Transverse colon (tissue), 4 donors: Measurements from ENCODE around the gene IL17REL. TPM values are rescaled to one million over a fixed set of nuclear protein-coding genes. Genes with fewer than 3 reads are reported as not detected.
A peak's percentile ranks its signal among the peaks of the same experiment; 100 is the strongest.

Experiments
- DNase-seq: peaks from one replicate; pipeline ENCODE4 v3.0.0-alpha.2; 2019
- H3K27ac ChIP-seq, 4 donors: fragments of 200-600 bp; sonication (generic); 2 replicates each; pipeline ENCODE4 v1.5.1; 2016 to 2018; ENCODE audit warnings: inconsistent platforms in 4 of 4
- H3K27me3 ChIP-seq: fragments of 200-600 bp; sonication (generic); 2 replicates; pipeline ENCODE4 v1.5.1; 2017; ENCODE audit warnings: inconsistent platforms
- H3K36me3 ChIP-seq, 4 donors: fragments of 200-600 bp; sonication (generic); 2 replicates each; pipeline ENCODE4 v1.5.1; 2017 to 2019; ENCODE audit warnings: inconsistent platforms in 4 of 4
- H3K4me1 ChIP-seq, 4 donors: fragments of 200-600 bp; sonication (generic); 2 replicates each; pipeline ENCODE4 v1.5.1; 2017 to 2020; ENCODE audit warnings: inconsistent platforms in 4 of 4
- H3K4me3 ChIP-seq, 4 donors: fragments of 200-600 bp; sonication (generic); 1 replicate in 1 of 4; 2 replicates in 3 of 4; pipeline versions ENCODE4 v1.5.1 to v1.6.1; 2017 to 2019; ENCODE audit warnings: inconsistent platforms in 4 of 4
- H3K9me3 ChIP-seq, 2 donors: fragments of 200-600 bp; sonication (generic); 2 replicates each; pipeline ENCODE4 v1.5.1; 2017 to 2019; ENCODE audit warnings: inconsistent platforms in 2 of 2
- EP300 ChIP-seq: sonication (generic); formaldehyde crosslinking; IDR thresholded peaks from one replicate; pipeline ENCODE4 v1.6.1; 2017; ENCODE audit warnings: antibody characterized with exemption, low read depth
- POLR2A ChIP-seq: fragments of 450-650 bp; IDR thresholded peaks from one replicate; pipeline ENCODE4 v1.6.1; 2016; ENCODE audit warnings: antibody characterized with exemption, mild to moderate bottlenecking, moderate library complexity
- POLR2AphosphoS5 ChIP-seq, 3 donors: sonication (generic); formaldehyde crosslinking; IDR thresholded peaks; one replicate each; pipeline ENCODE4 v1.6.1; 2016; ENCODE audit warnings: antibody characterized with exemption in 3 of 3
- WGBS, 2 donors: methylation state at CpG; one replicate each; pipeline ENCODE4 v1.1.5; 2018; ENCODE audit warnings: low coverage in 1 of 2; 5-methylcytosine and 5-hydroxymethylcytosine counted together
- in situ Hi-C, 4 donors: fragments of 200-750 bp; cut with MboI; loops; one replicate each; pipeline versions ENCODE4 v1.15.0 to v1.15.1; 2017; ENCODE audit warnings: low sequenced_read_pairs in 3 of 4, low pct_ligation_motif_present in 1 of 4, low pct_unique_long_range_greater_than_20kb in 1 of 4
- intact Hi-C: fragments of 100-400 bp; cut with DNase I; formaldehyde crosslinking; loops from one replicate; pipeline ENCODE4 v1.15.1; 2023; ENCODE audit warnings: low total_unique reads
- total RNA-seq, 4 donors: library from RNA; depleted of rRNA; stranded (reverse); fragments of >200 nt; gene quantifications; one replicate each; pipeline ENCODE4 v1.1.0, GENCODE V29; 2016
- TF ChIP-seq, protein P1 (sequence below), 5 experiments: fragments of 200-600 bp in 3 of 5; fragments of 450-650 bp in 2 of 5; sonication (generic) in 3 of 5; IDR thresholded peaks; 1 replicate in 2 of 5; 2 replicates in 3 of 5; pipeline ENCODE4 v1.5.1; 2016 to 2017; ENCODE audit warnings: antibody characterized with exemption in 5 of 5, inconsistent platforms in 3 of 5, mild to moderate bottlenecking in 2 of 5, moderate library complexity in 1 of 5

The IL17REL gene
- total RNA-seq, 4 donors from 2014 or later: 0.32 to 2.2 (median 1.3) TPM

DNA sequence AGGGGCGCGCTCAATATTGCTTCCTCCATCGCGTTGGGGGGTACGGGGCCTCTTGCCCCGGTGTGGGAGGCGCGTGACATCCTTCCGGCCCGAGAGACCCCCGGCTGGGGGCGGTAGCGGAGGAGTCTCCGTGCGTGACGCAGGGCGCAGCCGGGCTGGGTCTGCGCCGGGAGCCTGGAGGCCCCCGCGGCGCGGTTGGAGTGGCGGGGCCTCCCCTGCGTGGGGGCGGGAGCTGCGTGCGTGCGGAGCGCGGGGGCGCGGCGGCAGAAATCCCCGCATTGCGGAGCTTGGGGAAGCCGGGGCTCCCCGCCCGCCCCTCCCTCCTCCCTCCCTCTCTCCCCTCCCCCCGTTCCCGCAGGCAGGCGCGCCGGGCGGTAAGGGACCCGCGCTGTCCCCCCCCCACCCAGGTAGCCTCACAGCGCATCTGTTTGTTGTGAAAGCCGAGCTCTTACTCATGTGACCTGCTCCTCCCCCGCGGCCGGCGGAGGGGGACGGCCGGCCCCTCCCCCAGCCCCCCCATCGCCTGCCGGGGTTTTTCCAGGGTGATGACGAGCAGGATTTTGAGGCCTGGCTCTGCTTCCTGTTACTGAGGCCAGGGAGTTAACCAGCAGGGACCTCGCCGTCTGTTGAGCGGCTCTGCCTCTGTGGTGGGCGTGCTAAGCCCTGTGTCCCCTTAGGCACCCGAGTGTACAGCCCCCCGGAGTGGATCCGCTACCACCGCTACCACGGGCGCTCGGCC lies 50.4 kb downstream of the IL17REL start:
- Histone ChIP-seq H3K4me1 (peaks cover 29 to 57% (median 55%) of the 10 kb centered on the region in 4 donors), H3K27ac (peak overlapping the region; percentile 93 to 95 (median 94)), H3K9me3 (no peaks in the 10 kb centered on the region), H3K4me3 (peak overlapping the region; percentile 86 to 99 (median 94)), H3K27me3 (no peaks in the 10 kb centered on the region), H3K36me3 (peaks cover 0 to 13% (median 8%) of the 10 kb centered on the region in 4 donors)
- intact Hi-C loops: no loop called here
- in situ Hi-C loops: loop anchor here in 1 of 4 donors (25.0 kb wide), 1 partner anchor 100 kb away; the partner anchor contains the start of gene ZBED4
- 4% methylated on average over 17 of the region's 70 CpGs; no CpG with 5 or more reads in 1 of the 2 donors for WGBS, 2 donors
- TF ChIP-seq POLR2A (peak; percentile 61), POLR2AphosphoS5 (IDR thresholded peaks at IDR 0.05) (peak; percentile 63 to 77 (median 65)), EP300 (no peak)
- peak; percentile 89 for DNase-seq

DNA sequence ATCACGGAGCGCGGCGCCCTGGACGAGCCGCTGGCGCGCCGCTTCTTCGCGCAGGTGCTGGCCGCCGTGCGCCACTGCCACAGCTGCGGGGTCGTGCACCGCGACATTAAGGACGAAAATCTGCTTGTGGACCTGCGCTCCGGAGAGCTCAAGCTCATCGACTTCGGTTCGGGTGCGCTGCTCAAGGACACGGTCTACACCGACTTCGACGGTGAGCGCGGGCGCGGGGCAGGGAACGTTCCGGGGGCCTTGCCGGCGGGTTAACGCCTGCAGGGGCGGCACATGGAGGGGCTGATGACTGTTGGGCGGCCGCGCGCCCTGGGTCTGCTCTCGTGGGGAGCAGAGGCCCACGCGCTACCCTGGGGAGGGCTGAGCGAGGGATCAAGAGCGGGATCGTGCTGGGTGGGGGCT lies 51.0 kb downstream of the IL17REL start:
- no peak for DNase-seq
- peaks cover 23 to 52% (median 50%) of the 10 kb centered on the region in 4 donors for H3K4me1 ChIP-seq
- no peaks in the 10 kb centered on the region for H3K27me3 ChIP-seq
- WGBS, 2 donors: 2% methylated on average over 19 of the region's 49 CpGs; no CpG with 5 or more reads in 1 of the 2 donors
- peak overlapping the region; percentile 93 to 95 (median 94) for H3K27ac ChIP-seq
- TF ChIP-seq, protein P1, sequence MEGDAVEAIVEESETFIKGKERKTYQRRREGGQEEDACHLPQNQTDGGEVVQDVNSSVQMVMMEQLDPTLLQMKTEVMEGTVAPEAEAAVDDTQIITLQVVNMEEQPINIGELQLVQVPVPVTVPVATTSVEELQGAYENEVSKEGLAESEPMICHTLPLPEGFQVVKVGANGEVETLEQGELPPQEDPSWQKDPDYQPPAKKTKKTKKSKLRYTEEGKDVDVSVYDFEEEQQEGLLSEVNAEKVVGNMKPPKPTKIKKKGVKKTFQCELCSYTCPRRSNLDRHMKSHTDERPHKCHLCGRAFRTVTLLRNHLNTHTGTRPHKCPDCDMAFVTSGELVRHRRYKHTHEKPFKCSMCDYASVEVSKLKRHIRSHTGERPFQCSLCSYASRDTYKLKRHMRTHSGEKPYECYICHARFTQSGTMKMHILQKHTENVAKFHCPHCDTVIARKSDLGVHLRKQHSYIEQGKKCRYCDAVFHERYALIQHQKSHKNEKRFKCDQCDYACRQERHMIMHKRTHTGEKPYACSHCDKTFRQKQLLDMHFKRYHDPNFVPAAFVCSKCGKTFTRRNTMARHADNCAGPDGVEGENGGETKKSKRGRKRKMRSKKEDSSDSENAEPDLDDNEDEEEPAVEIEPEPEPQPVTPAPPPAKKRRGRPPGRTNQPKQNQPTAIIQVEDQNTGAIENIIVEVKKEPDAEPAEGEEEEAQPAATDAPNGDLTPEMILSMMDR (IDR thresholded peaks at IDR 0.05): no peak
- TF ChIP-seq POLR2AphosphoS5 (IDR thresholded peaks at IDR 0.05): peak in 2 of 3 donors; percentile 35 to 59
- TF ChIP-seq POLR2A: peak; percentile 32
- TF ChIP-seq EP300: no peak
- intact Hi-C loops: no loop called here
- peak overlapping the region; percentile 86 to 99 (median 94) for H3K4me3 ChIP-seq
- in situ Hi-C loops: loop anchor here in 1 of 4 donors (25.0 kb wide), 1 partner anchor 99 kb away; the partner anchor contains the start of gene ZBED4
- peaks cover 0 to 13% (median 8%) of the 10 kb centered on the region in 4 donors for H3K36me3 ChIP-seq
- no peaks in the 10 kb centered on the region for H3K9me3 ChIP-seq

DNA sequence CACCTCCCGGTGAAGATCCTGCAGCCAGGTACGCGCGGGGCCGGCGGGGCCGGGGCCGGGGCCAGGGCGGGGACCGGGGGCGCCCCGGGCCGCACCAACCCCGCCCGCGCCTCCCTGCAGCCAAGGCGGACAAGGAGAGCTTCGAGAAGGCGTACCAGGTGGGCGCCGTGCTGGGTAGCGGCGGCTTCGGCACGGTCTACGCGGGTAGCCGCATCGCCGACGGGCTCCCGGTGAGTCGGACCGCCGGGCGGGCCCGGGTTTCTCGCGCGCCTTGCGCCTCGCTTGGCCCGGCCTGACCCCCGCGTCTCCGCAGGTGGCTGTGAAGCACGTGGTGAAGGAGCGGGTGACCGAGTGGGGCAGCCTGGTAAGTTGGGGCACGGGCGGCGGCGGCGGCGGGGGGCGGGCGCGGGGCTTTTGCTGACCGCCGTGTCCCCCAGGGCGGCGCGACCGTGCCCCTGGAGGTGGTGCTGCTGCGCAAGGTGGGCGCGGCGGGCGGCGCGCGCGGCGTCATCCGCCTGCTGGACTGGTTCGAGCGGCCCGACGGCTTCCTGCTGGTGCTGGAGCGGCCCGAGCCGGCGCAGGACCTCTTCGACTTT lies 51.5 kb downstream of the IL17REL start:
- peak; percentile 55 for DNase-seq
- H3K4me1 ChIP-seq: peaks cover 18 to 47% (median 45%) of the 10 kb centered on the region in 4 donors
- in situ Hi-C loops (loop anchor here in 1 of 4 donors (25.0 kb wide), 1 partner anchor 99 kb away; the partner anchor contains the start of gene ZBED4), intact Hi-C loops (no loop called here)
- no peaks in the 10 kb centered on the region for H3K9me3 ChIP-seq
- H3K4me3 ChIP-seq: peak overlapping the region; percentile 86 to 99 (median 94)
- TF ChIP-seq POLR2AphosphoS5 (IDR thresholded peaks at IDR 0.05) (no peak), POLR2A (no peak), EP300 (no peak)
- TF ChIP-seq, protein P1 (IDR thresholded peaks at IDR 0.05): no peak
- 0% methylated on average over 6 of the region's 84 CpGs; no CpG with 5 or more reads in 1 of the 2 donors for WGBS, 2 donors
- no peaks in the 10 kb centered on the region for H3K27me3 ChIP-seq
- H3K36me3 ChIP-seq: peaks cover 0 to 13% (median 8%) of the 10 kb centered on the region in 4 donors
- peak overlapping the region; percentile 93 to 95 (median 94) for H3K27ac ChIP-seq

DNA sequence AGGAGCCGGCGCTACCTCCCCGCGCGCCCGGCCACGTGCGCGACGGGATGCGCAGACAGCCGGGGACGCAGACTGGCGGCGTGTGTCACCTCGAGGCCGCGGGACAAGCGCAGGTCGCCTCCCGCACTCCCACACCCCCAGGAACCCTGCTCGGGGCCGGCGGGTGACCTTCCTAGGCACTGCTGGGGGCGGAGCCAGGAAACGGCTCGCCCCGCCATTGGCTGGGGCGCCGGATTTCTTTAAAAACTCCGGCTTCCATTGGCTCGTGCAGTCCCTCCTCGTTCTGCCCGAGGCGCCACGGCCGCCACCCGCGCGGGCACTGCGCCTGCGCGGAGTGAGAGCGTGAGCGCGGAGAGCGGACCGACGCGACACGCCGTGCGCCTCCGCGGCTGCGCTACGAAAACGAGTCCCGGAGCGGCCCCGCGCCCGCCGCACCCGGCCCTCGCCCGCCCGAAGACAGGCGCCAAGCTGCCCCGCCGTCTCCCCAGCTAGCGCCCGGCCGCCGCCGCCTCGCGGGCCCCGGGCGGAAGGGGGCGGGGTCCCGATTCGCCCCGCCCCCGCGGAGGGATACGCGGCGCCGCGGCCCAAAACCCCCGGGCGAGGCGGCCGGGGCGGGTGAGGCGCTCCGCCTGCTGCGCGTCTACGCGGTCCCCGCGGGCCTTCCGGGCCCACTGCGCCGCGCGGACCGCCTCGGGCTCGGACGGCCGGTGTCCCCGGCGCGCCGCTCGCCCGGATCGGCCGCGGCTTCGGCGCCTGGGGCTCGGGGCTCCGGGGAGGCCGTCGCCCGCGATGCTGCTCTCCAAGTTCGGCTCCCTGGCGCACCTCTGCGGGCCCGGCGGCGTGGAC lies 52.2 kb downstream of the IL17REL start, which contains the start of gene PIM3:
PIM3 (plus strand) TSS at position 614 of the 846 bp plus-strand sequence; CDS start at position 790, 176 bp downstream.
- peak within 1 kb of the TSS; percentile 93 to 95 (median 94) for H3K27ac ChIP-seq
- 0% methylated on average over 49 of the region's 137 CpGs; no CpG with 5 or more reads in 1 of the 2 donors for WGBS, 2 donors
- H3K36me3 ChIP-seq: peaks cover 0 to 13% (median 8%) of the 10 kb centered on the region in 4 donors
- in situ Hi-C loops: loop anchor here in 1 of 4 donors (25.0 kb wide), 1 partner anchor 98 kb away; the partner anchor contains the start of gene ZBED4
- intact Hi-C loops: no loop called here
- no peaks in the 10 kb centered on the region for H3K27me3 ChIP-seq
- H3K4me3 ChIP-seq: peak within 1 kb of the TSS; percentile 86 to 99 (median 94)
- peak; percentile 97 for DNase-seq
- TF ChIP-seq POLR2AphosphoS5 (IDR thresholded peaks at IDR 0.05): peak; percentile 88 to 98 (median 97)
- no peak for TF ChIP-seq EP300
- TF ChIP-seq, protein P1 (IDR thresholded peaks at IDR 0.05): peak in 2 of 5 experiments; percentile 7 to 16
- peak; percentile 97 for TF ChIP-seq POLR2A
- peaks cover 17 to 43% (median 40%) of the 10 kb centered on the region in 4 donors for H3K4me1 ChIP-seq
- no peaks in the 10 kb centered on the region for H3K9me3 ChIP-seq
